ENCODE results near the gene PPIH. TPM values are rescaled to one million over a fixed set of nuclear protein-coding genes. Genes with fewer than 3 reads are reported as not detected.

The PPIH gene
- total and polyA plus RNA-seq, 2 of the 13 experiments (the other 11 are each of a cell fraction or from before 2014, with no cell fraction given): 29.9 to 72.6 TPM

GRCh38 chr1:42681741-42682483 lies 23.7 kb downstream of the PPIH start, which contains the start of gene YBX1 (continued):
- TF ChIP-seq ZNF207 (IDR thresholded peaks at IDR 0.05; ENCODE audit: borderline replicate concordance) (no peak), ZBTB46 (CRISPR knock-in tag; IDR thresholded peaks at IDR 0.05; ENCODE audit: borderline replicate concordance) (no peak), SMAD1 (CRISPR knock-in tag; IDR thresholded peaks at IDR 0.05; ENCODE audit: borderline replicate concordance, low read depth) (no peak), SCMH1 (CRISPR knock-in tag; IDR thresholded peaks at IDR 0.05; ENCODE audit: borderline replicate concordance) (no peak), E2F5 (CRISPR knock-in tag; conservative IDR thresholded peaks at IDR 0.05) (peak; percentile 60; the same call in 1 of the 2 replicates), DNMT3B (CRISPR knock-in tag; conservative IDR thresholded peaks at IDR 0.05) (peak; percentile 35; the same call in 1 of the 2 replicates), ZNF678 (CRISPR knock-in tag; IDR thresholded peaks at IDR 0.05) (no peak; the same call in 1 of the 2 replicates), ZIK1 (CRISPR knock-in tag; IDR thresholded peaks at IDR 0.05; ENCODE audit: borderline replicate concordance, low read depth) (0 out of 2 replicates have a peak, but pooled peaks have one; percentile 38), KDM5B (CRISPR knock-in tag; IDR thresholded peaks at IDR 0.05; ENCODE audit: borderline replicate concordance) (peak; percentile 80), ZSCAN31 (CRISPR knock-in tag; IDR thresholded peaks at IDR 0.05; ENCODE audit: low read depth) (0 out of 2 replicates have a peak, but pooled peaks have one; percentile 55), GZF1 (CRISPR knock-in tag; IDR thresholded peaks at IDR 0.05) (no peak), ZKSCAN8 (CRISPR knock-in tag; IDR thresholded peaks at IDR 0.05; ENCODE audit: borderline replicate concordance) (no peak), BRCA1 (CRISPR knock-in tag; IDR thresholded peaks at IDR 0.05) (no peak), ATF3 (CRISPR knock-in tag; IDR thresholded peaks at IDR 0.05) (no peak), ZNF329 (CRISPR knock-in tag; IDR thresholded peaks at IDR 0.05; ENCODE audit: low read depth) (0 out of 2 replicates have a peak, but pooled peaks have one; percentile 41), HNRNPH1 (optimal IDR thresholded peaks at IDR 0.05; ENCODE audit: low read depth, low read length) (no peak), CREBL2 (CRISPR knock-in tag; IDR thresholded peaks at IDR 0.05; ENCODE audit: borderline replicate concordance) (0 out of 2 replicates have a peak, but pooled peaks have one; percentile 67), ZBTB38 (CRISPR knock-in tag; IDR thresholded peaks at IDR 0.05) (no peak)
- TF ChIP-seq, protein P1, sequence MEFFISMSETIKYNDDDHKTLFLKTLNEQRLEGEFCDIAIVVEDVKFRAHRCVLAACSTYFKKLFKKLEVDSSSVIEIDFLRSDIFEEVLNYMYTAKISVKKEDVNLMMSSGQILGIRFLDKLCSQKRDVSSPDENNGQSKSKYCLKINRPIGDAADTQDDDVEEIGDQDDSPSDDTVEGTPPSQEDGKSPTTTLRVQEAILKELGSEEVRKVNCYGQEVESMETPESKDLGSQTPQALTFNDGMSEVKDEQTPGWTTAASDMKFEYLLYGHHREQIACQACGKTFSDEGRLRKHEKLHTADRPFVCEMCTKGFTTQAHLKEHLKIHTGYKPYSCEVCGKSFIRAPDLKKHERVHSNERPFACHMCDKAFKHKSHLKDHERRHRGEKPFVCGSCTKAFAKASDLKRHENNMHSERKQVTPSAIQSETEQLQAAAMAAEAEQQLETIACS (CRISPR knock-in tag; IDR thresholded peaks at IDR 0.05): peak; percentile 73
- TF ChIP-seq, protein P2, sequence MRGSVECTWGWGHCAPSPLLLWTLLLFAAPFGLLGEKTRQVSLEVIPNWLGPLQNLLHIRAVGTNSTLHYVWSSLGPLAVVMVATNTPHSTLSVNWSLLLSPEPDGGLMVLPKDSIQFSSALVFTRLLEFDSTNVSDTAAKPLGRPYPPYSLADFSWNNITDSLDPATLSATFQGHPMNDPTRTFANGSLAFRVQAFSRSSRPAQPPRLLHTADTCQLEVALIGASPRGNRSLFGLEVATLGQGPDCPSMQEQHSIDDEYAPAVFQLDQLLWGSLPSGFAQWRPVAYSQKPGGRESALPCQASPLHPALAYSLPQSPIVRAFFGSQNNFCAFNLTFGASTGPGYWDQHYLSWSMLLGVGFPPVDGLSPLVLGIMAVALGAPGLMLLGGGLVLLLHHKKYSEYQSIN (CRISPR knock-in tag; IDR thresholded peaks at IDR 0.05; ENCODE audit: borderline replicate concordance): no peak
- TF ChIP-seq, protein P3, sequence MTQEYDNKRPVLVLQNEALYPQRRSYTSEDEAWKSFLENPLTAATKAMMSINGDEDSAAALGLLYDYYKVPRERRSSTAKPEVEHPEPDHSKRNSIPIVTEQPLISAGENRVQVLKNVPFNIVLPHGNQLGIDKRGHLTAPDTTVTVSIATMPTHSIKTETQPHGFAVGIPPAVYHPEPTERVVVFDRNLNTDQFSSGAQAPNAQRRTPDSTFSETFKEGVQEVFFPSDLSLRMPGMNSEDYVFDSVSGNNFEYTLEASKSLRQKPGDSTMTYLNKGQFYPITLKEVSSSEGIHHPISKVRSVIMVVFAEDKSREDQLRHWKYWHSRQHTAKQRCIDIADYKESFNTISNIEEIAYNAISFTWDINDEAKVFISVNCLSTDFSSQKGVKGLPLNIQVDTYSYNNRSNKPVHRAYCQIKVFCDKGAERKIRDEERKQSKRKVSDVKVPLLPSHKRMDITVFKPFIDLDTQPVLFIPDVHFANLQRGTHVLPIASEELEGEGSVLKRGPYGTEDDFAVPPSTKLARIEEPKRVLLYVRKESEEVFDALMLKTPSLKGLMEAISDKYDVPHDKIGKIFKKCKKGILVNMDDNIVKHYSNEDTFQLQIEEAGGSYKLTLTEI (CRISPR knock-in tag; conservative IDR thresholded peaks at IDR 0.05): no peak
